Fibroblast of skin of back (primary cell): ENCODE data around the gene KCTD16.

Source experiments
- DNase-seq: peaks from one replicate; pipeline ENCODE4 v3.0.0-alpha.2; 2013

Gene KCTD16

DNA sequence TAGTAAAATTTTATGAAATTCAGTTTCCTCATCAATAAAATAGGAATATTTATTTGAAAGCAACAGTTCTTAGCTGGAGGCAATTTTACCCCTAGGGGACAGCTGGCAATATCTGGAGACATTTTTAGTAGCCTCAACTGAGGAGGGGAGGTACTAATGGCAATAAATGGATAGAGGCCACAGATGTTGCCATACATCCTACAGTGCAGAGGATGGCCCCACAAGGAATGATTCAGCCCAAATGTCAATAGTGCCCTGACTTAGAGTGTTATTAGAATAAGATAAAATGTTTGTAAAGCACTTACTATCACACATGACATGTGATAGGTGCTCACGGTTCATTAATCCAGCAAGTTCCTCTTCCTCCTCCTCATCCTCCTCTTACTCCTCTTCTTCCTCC is 293.6 kb downstream of the KCTD16 start:
- DNase-seq: no peak

DNA sequence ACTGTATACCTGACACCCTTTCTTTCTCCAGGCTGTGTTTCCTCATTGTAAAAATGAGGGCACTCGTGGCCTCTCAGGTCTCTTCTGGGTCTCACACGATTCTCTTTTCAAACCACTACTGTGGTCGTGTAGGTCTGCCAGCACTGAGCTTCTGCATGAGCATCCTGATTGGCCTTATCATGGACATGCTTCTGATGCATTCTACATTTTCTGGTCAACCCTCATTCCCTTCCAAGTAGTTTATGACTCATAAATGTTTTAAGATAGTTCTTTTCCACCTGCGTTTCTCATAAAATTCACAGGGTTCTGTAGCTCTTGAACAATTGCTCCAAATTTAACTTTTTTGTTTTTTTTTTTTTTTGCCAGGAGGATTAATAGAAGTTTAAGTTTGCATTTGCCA is 294.8 kb downstream of the KCTD16 start:
- DNase-seq: no peak

DNA sequence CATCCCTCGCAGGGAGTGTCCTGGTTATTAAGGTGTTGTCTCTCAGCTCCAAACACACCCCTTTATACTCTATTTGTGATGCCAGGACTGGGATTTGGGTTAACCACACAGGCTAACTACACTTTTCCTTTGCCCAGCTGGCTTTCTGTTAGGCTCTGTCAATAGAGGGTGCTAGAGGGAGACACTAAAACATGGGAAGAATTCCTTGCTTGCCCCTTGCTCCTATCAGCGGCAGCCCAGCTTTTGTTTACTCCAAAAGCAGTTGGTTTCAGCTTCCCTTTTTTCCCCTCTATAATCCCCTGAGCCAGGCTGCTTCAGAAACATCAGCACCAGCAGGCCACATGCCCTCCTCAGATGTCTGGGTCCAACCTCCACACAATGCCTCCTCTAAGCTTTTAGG is 297.1 kb downstream of the KCTD16 start:
- peak; percentile 47 for DNase-seq

DNA sequence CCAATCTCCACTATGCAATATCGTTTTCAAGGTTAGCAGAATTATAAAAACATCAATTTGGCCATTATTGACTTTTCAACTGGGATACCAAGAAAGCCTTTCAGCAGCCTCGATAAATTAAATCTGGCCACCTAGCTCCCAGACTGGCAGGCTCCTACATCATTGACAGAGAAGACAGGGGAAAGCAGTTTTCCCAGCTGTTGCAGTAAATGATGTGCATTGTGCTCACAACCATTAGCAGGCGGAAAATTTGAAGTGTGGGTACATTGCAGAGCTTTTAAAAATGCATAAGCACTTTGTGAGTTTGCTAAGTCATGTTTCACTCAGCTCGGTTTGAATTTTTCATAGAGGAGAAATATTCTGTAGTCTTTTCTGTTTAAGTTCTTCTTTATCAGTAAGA is 297.9 kb downstream of the KCTD16 start:
- DNase-seq: no peak

DNA sequence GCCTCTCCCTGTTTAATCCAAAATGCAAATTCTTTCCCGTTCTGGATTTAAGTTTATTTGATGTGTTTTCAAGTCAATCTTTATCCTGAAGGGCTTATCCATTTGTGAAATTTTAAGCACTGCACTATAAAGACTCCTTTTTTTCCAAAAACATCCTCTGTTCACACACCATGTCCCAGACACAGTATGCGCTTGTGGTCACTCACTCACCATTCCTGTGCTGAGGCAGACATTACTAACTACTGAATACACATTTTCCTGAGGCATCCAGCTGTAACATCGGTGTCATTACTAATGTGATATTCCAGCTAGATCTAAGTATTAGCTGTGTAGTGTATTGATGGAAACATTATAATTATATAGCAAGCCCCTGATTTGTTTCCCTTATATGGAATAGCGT is 298.4 kb downstream of the KCTD16 start:
- peak; percentile 45 for DNase-seq

DNA sequence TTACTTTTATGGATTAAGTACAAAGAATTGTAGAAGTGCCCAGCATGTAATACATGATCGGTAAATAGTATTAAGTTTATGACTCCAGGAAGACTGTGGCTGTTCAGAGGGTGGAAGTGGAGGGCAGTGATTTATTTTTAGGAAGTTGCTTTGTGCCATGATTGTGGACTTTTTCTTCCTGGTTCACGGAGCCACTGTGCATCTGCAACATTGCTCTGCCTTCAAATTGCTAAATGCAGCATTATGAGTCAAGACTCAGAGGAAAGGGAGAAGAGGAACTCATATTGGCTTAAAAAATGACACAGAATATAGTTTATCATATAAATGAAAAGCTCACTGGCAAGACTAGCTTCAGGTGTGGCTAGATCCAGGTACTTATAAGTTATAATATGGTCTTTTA is 301.5 kb downstream of the KCTD16 start:
- no peak for DNase-seq

DNA sequence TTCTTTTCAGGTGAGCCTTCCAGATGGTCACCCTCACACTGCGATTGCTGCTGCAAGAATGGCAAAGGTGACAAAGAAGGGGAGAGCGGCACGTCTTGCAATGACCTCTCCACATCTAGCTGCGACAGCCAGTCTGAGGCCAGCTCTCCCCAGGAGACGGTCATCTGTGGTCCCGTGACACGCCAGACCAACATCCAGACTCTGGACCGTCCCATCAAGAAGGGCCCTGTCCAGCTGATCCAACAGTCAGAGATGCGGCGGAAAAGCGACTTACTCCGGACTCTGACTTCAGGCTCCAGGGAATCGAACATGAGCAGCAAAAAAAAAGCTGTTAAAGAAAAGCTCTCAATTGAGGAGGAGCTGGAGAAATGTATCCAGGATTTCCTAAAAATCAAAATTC is 303.0 kb downstream of the KCTD16 start:
- DNase-seq: no peak

DNA sequence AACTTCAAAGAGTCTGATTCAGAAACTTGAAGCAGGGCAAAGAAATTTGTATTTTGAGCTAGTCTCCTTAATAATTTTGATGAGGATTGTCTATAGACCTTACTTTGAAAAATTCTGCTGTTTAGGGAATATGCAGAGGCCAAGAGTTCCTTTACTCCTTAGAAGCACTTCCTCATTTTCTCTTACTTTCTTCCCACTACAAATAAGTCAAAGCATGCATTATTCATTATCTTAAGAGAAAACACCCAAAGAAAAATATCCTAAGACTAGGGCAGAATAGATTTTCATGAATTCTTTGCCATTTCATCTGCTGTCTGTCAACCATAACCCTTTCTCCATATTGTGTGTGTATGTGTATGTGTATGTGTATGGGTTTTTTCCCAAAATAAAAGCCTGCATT is 307.9 kb downstream of the KCTD16 start:
- no peak for DNase-seq

DNA sequence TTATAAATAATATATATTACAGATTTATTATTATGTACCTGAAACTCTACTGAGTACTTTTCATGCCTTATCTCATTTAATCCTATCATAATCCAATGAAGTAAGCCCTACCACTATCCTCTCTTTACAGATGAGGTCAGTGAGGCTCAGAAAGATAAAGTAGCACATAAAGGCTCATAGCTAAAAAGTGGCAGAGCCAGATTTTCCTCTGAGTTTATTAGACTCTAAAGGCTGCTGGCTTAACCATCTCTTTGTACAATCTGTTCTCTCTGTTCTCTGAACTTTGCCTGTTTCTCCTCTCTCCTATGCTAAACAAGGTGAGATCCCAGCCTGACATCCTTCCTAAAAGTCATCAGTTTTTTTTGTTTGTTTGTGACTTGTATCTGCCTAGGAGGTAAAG is 311.2 kb downstream of the KCTD16 start:
- no peak for DNase-seq

DNA sequence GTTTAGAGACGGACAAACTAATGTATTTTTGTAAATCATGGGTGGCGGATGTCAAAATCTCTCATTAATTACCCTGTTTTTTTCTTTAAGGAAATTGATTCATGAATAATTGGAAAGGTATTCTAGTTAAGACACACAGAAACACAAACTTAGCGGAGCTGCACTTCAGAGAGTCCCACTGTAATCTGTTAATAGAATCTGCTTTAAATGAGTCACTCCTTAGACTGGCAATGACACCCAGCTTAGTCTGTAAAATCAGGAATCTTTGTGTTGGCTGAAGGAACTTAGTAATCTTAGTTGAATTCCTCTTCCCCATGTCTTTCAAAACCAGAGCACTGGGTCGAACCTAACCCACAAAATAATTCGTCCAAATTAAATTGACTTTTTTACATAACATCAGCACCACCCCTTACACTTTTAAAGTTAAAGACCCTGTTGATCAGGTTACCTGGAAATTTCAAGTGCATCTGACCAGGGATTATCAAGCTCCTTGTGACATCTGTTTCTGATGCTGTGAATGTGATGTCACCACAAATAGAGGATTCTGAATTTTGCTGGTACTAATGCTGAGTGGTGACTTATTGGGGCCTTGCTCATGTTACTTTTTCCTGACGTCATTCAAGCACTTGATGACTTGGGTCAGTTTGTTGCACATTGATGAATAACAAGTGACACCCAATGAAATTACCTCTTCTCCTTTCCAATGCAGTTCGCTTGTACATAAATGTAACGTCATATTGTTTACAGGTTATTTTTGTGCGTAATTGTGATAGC is 313.6 kb downstream of the KCTD16 start:
- DNase-seq: peak; percentile 79

DNA sequence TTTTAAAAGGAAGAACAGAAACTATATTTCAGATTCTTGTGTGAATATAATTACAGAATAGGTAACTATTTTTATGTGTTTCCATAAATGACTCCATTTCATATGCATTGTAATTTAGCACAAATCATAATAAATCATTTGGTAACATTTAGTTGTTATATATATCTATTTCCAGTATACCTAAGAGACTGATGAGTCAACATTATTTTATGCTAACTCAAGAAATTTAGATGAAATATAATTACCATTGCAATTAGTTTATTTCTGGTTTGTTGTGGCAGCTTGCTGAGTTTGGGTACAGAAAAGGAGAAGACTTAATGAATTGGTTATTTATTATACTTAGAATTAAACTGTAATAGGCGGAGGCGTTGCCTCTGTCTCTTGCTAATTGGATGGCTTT is 314.9 kb downstream of the KCTD16 start:
- DNase-seq: no peak

DNA sequence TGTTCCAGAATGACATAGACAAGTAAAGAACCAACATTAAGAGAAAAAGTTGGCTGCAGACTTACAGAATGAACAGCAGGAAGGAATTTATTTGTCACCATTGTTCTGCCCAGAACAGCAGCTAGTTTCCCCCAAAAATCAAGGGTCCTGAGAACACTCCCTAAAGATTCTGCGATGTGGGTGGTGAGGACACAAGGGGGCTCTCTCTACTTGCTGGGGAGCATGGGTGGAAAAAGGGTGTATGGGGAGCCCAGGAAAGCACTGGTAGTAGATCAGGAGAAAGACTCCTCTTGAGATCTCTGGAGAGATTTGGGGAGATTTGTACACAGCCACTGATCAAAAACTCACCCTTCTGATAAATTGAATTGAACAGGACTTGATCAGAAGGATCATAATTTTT is 316.5 kb downstream of the KCTD16 start:
- no peak for DNase-seq

DNA sequence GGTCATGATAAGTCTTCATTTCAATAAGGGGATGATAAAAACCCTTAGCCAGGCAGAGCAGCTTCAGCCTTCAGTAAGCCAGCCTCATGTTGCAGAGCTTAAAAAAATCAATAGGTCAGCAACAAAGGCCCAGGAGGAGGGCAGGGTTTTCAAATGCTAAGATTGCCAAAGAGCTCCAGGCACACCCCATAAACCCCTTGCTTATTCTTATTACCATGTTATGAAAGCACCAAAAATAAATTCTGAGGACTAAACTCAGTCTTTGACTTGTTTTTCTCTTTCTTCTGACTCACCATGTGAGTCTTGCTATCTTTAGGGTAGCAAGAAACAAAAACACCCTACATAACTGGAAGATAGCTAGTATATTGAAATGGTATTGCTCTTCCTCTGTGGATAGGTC is 317.1 kb downstream of the KCTD16 start:
- DNase-seq: no peak

DNA sequence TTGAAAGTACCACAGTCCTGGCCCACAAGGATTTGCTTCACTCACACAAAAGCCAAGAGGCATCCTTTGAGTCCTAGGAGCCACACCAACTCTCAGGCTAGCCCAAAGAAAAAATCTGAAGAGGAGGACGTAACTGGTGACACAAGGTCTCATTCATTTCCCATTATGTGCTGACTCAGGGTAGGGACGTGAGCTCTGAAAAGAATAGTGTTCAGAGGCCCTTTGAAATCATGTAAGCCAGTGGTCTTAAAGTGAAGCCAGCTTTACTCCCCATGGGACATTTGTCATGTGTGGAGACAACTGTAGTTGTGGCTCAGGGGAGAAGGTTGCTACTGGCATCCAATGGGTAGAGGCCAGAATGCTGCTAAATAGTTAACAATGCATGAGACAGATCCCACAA is 332.4 kb downstream of the KCTD16 start:
- DNase-seq: no peak

DNA sequence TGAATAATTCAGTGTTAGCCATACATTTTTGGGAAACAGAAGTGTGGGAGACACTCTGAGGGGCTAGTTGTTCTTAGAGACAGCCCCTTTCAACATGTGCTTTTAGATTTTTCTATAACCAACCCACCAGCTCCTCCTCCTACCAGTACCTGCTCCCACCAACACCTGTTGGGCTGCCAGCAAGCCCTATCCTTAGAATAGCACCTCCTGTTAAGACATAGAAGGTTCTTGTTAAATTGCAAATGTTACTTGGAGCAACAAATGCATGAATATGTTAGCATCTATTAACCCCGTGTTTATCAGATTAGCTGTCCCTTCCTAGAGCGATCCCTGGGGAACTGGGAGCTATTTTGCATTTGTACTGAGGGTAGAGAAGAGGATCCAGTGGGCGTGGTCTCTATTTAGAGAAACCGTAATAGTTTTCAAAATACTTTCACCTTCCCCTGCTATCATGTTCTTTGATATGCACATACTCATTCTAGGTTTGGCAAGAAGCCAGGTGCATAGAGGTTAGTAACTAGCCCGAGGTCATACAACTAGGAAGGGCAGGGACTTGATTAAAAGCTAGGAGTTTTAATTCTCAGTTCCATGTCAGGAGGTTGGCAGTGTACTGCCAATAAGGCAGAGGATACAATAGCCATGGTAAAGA is 334.4 kb downstream of the KCTD16 start:
- DNase-seq: no peak

DNA sequence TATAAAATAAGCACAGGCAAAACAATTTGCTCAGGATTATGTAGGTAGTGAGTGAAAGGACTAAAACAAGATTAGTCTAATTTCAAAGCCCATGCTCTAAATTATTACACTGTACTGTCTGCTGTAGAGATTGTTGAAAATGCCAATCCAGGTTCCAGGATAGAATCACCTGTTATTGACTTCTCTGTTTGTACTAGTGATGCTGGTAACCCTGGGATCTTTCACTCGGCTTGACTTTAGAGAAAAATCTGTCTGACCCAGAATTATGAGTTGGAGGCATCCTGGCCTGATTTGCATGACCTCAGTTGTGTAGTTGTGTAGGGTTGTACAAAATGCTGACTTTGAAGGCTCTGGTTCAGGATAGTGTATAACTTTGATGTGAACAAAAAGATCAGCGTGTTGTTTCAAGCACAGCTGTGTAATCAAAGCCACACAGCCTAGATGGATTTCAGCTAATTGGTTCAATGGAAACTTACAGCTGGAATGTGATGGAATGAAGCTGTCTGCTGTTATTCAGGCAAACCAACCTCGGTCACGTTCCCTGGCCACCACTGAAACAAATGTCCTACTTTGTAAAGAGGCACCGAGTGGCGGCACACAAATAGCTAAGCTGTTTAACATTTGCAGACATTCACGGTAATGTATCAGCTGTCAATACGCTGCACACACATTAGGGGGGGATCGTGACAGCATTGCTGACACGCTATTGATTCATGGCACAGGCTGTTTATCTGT is 340.3 kb downstream of the KCTD16 start:
- no peak for DNase-seq

DNA sequence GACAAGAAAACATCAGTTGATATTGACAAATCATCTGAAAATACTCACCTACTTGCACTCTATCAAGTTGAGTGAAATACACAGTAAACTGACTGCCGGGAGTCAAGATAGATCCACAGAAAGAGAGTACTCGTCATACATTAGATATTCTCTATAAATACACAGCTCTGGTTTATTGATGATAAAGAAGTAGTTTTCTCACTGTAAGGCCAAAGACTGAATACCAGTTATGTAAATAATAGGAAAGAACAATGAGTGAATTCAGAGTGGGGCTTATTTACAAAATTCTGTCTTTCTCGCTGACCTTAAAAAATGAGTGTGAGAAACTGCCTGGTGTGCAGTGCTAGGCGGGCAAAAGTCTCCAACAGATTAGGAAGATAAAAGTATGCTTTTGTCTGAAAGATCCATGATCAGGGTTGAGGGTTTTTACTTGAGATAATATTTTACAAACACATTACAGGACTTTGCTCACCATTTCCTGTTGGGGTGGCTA is 341.0 kb downstream of the KCTD16 start:
- DNase-seq: no peak

DNA sequence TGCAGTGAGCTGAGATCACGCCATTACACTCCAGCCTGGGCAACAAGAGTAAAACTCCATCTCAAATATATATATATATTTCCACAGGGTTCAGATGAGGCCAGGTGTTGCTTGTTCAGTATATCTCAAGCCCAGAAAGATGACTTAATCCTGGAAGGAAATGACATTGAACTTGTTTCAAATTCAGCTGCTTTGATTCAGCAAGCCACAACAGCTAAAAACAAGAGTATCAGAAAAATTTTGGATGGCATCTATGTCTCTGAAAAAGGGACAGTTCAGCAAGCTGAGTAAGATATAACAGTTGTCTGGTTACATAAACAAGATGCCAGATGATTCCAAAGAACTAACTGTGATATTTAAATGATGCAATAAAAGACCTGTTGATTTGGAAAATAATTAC is 352.0 kb downstream of the KCTD16 start:
- DNase-seq: no peak

DNA sequence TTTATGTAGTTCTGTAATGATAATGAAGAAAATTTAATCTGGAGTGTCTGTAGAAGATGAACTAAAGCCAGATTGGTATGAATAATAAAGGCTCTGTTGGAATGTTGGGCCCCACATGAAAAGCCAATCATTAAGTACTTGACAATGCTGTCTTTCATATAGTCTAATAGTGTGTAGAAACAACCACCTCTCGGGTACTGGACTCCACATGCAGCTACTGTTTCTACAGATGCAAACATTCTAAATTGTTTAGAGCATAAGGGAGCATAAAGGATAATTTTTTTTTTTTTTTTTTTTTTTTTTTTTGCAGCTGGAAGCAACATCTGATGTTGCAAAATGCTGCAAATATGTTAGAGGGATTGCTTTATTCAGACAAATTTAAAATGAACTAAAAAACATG is 354.3 kb downstream of the KCTD16 start:
- no peak for DNase-seq

DNA sequence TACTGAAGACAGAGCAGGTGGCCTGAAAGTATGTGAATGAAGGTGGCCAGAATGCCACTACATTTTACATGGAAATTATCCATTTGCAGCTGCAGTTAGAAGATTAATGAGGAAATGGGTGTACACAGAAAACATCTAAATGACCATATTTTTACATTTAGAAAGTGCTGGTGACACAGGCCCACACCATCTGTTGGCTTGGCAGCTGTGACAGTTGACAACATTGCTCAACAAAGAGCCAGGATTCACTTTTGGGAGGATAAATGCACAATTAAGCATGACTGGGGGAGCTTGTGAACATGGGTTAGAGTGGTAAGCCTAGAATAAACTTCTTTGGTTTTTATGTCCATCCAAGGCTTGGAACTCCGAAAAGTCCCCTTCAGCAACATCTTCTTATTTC is 360.5 kb downstream of the KCTD16 start:
- no peak for DNase-seq
